ENCODE data around the gene PPP1R12C. TPM values are rescaled to one million over a fixed set of nuclear protein-coding genes. Genes with fewer than 3 reads are reported as not detected.
A peak's percentile ranks its signal among the peaks of the same experiment; 100 is the strongest.
"Not testable (repeated sequence)": the region's sequence is repeated elsewhere in the genome, so short reads cannot be mapped to it uniquely, and the experiment has no call there.

Gene PPP1R12C
- total and polyA plus RNA-seq, 2 donors from 2014 or later = 89.0 to 146 TPM

- no peaks in the 10 kb centered on the region for H3K4me1 ChIP-seq (ENCODE audit: control insufficient read depth in 2 of 3, insufficient read depth in 2 of 3, low read depth in 1 of 3, low read length in 3 of 3)
- H3K27me3 ChIP-seq (ENCODE audit: control insufficient read depth, insufficient read depth, low read length) = peaks cover 2% of the 10 kb centered on the region
- no peak overlapping the region for H3K9ac ChIP-seq (ENCODE audit: low read length in 3 of 3)
- no peak for FAIRE-seq
- no peaks in the 10 kb centered on the region for H3K36me3 ChIP-seq (ENCODE audit: control insufficient read depth in 2 of 3, insufficient read depth in 3 of 3, low read length in 3 of 3)
- no peak for TF ChIP-seq CTCF (IDR thresholded peaks at IDR 0.05; ENCODE audit: borderline replicate concordance, extremely low read depth, insufficient read depth)
- no peak overlapping the region for H3K4me3 ChIP-seq (ENCODE audit: low read length in 3 of 3)
- intact Hi-C loops (cut with DNase I) = loop anchor here (10.0 kb wide), 1 partner anchor 268 kb away; no protein-coding TSS in a partner anchor
- peak; percentile 77 to 91 (median 83) for DNase-seq
- H3K9me3 ChIP-seq (ENCODE audit: control insufficient read depth in 2 of 3, insufficient read depth in 1 of 3, low read length in 3 of 3) = peaks cover 0 to 5% (median 0%) of the 10 kb centered on the region in 3 donors
- H3K27ac ChIP-seq (ENCODE audit: low read depth in 2 of 2, low read length in 2 of 2) = no peak overlapping the region
Observed at GRCh38 chr19:55156202-55157063, 39.0 kb upstream of the PPP1R12C start.

- not testable (repeated sequence) for FAIRE-seq; H3K9ac ChIP-seq (ENCODE audit: low read length in 3 of 3); H3K27ac ChIP-seq (ENCODE audit: low read depth in 2 of 2, low read length in 2 of 2); H3K9me3 ChIP-seq (ENCODE audit: control insufficient read depth in 2 of 3, insufficient read depth in 1 of 3, low read length in 3 of 3); H3K36me3 ChIP-seq (ENCODE audit: control insufficient read depth in 2 of 3, insufficient read depth in 3 of 3, low read length in 3 of 3); DNase-seq; H3K27me3 ChIP-seq (ENCODE audit: control insufficient read depth, insufficient read depth, low read length); H3K4me1 ChIP-seq (ENCODE audit: control insufficient read depth in 2 of 3, insufficient read depth in 2 of 3, low read depth in 1 of 3, low read length in 3 of 3); H3K4me3 ChIP-seq (ENCODE audit: low read length in 3 of 3)
- intact Hi-C loops (cut with DNase I) = loop anchor here (10.0 kb wide), 1 partner anchor 269 kb away; no protein-coding TSS in a partner anchor
Observed at GRCh38 chr19:55155784-55156183, 38.3 kb upstream of the PPP1R12C start.

- intact Hi-C loops (cut with DNase I) = loop anchor here (10.0 kb wide), 1 partner anchor 271 kb away; no protein-coding TSS in a partner anchor
- Histone ChIP-seq H3K4me3 (ENCODE audit: low read length in 3 of 3) (no peak overlapping the region), H3K27ac (ENCODE audit: low read depth in 2 of 2, low read length in 2 of 2) (no peak overlapping the region), H3K27me3 (ENCODE audit: control insufficient read depth, insufficient read depth, low read length) (peaks cover 5% of the 10 kb centered on the region), H3K36me3 (ENCODE audit: control insufficient read depth in 2 of 3, insufficient read depth in 3 of 3, low read length in 3 of 3) (no peaks in the 10 kb centered on the region), H3K9me3 (ENCODE audit: control insufficient read depth in 2 of 3, insufficient read depth in 1 of 3, low read length in 3 of 3) (peaks cover 0 to 5% (median 0%) of the 10 kb centered on the region in 3 donors), H3K9ac (ENCODE audit: low read length in 3 of 3) (no peak overlapping the region), H3K4me1 (ENCODE audit: control insufficient read depth in 2 of 3, insufficient read depth in 2 of 3, low read depth in 1 of 3, low read length in 3 of 3) (no peaks in the 10 kb centered on the region)
- FAIRE-seq (no peak), DNase-seq (no peak)
- TF ChIP-seq CTCF (IDR thresholded peaks at IDR 0.05; ENCODE audit: borderline replicate concordance, extremely low read depth, insufficient read depth) = no peak
Observed at GRCh38 chr19:55153652-55154264, 36.3 kb upstream of the PPP1R12C start.

GRCh38 chr19:55152017-55152416, 34.6 kb upstream of the PPP1R12C start:
- H3K9ac ChIP-seq (ENCODE audit: low read length in 3 of 3) = no peak overlapping the region
- no peak for DNase-seq
- H3K27me3 ChIP-seq (ENCODE audit: control insufficient read depth, insufficient read depth, low read length) = peaks cover 5% of the 10 kb centered on the region
- TF ChIP-seq CTCF (IDR thresholded peaks at IDR 0.05; ENCODE audit: borderline replicate concordance, extremely low read depth, insufficient read depth) = no peak
- FAIRE-seq = no peak
- no peak overlapping the region for H3K27ac ChIP-seq (ENCODE audit: low read depth in 2 of 2, low read length in 2 of 2)
- peaks cover 0 to 5% (median 0%) of the 10 kb centered on the region in 3 donors for H3K9me3 ChIP-seq (ENCODE audit: control insufficient read depth in 2 of 3, insufficient read depth in 1 of 3, low read length in 3 of 3)
- no peaks in the 10 kb centered on the region for H3K4me1 ChIP-seq (ENCODE audit: control insufficient read depth in 2 of 3, insufficient read depth in 2 of 3, low read depth in 1 of 3, low read length in 3 of 3)
- intact Hi-C loops (cut with DNase I) = loop anchor here (10.0 kb wide), 1 partner anchor 273 kb away; no protein-coding TSS in a partner anchor
- no peaks in the 10 kb centered on the region for H3K36me3 ChIP-seq (ENCODE audit: control insufficient read depth in 2 of 3, insufficient read depth in 3 of 3, low read length in 3 of 3)
- no peak overlapping the region for H3K4me3 ChIP-seq (ENCODE audit: low read length in 3 of 3)
